ENCODE results near the gene VPS54. TPM values are rescaled to one million over a fixed set of nuclear protein-coding genes. Genes with fewer than 3 reads are reported as not detected.
A peak's percentile ranks its signal among the peaks of the same experiment; 100 is the strongest.

VPS54 gene
- total RNA-seq, 1 donor from 2014 or later = 17.5 TPM

DNA sequence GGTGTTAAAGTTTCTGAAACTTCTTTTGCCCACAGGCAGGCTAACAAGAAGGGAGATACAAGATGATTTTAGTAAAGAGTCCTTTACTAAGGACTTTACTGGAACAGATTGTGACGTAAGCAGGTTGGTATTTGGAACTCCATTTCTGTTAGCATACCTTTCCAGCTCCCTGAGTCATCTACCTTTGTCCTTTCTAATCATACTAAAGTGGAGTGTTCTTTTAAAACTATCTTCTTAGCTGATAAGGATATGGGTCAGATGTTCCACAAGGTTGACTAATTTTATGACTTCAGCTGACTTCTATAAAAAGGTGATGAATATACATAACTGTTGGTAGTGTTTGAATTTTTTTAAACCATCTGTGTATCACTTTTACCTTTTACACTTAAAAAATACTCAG, 156.4 kb downstream of the VPS54 start:
- H3K4me3 ChIP-seq (ENCODE audit: insufficient read depth, low read depth, low read length) = no peak overlapping the region
- no peak for TF ChIP-seq EZH2 (IDR thresholded peaks at IDR 0.05; ENCODE audit: insufficient read depth, low read length)
- TF ChIP-seq, protein P1, sequence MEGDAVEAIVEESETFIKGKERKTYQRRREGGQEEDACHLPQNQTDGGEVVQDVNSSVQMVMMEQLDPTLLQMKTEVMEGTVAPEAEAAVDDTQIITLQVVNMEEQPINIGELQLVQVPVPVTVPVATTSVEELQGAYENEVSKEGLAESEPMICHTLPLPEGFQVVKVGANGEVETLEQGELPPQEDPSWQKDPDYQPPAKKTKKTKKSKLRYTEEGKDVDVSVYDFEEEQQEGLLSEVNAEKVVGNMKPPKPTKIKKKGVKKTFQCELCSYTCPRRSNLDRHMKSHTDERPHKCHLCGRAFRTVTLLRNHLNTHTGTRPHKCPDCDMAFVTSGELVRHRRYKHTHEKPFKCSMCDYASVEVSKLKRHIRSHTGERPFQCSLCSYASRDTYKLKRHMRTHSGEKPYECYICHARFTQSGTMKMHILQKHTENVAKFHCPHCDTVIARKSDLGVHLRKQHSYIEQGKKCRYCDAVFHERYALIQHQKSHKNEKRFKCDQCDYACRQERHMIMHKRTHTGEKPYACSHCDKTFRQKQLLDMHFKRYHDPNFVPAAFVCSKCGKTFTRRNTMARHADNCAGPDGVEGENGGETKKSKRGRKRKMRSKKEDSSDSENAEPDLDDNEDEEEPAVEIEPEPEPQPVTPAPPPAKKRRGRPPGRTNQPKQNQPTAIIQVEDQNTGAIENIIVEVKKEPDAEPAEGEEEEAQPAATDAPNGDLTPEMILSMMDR (IDR thresholded peaks at IDR 0.05; ENCODE audit: insufficient read depth, low read depth, low read length) = no peak
- Mint-ChIP-seq H3K27me3 (ENCODE audit: low read depth, unreplicated experiment) (no peaks in the 10 kb centered on the region), H3K36me3 (ENCODE audit: low read depth, unreplicated experiment) (peaks cover 11% of the 10 kb centered on the region), H3K27ac (ENCODE audit: unreplicated experiment) (no peak overlapping the region), H3K9me3 (ENCODE audit: unreplicated experiment) (no peaks in the 10 kb centered on the region), H3K4me1 (ENCODE audit: low read depth, unreplicated experiment) (peaks cover 23% of the 10 kb centered on the region), H3K4me3 (ENCODE audit: unreplicated experiment) (no peak overlapping the region)
- H2AFZ ChIP-seq (ENCODE audit: low read depth, low read length) = no peak overlapping the region
- peaks cover 16% of the 10 kb centered on the region for H3K79me2 ChIP-seq (ENCODE audit: insufficient read depth, low read length)
- DNase-seq (ENCODE audit: low read depth) (peak; percentile 77), FAIRE-seq (peak; percentile 54)
- H3K9me3 ChIP-seq (ENCODE audit: insufficient read depth, low read depth, low read length) = no peaks in the 10 kb centered on the region
- H3K9ac ChIP-seq (ENCODE audit: low read length) = peak overlapping the region; percentile 2
- H3K27ac ChIP-seq (ENCODE audit: low read depth, low read length) = peak overlapping the region; percentile 34
- peaks cover 5% of the 10 kb centered on the region for H4K20me1 ChIP-seq (ENCODE audit: insufficient read depth, low read length)
- peak overlapping the region; percentile 26 for H3K4me2 ChIP-seq (ENCODE audit: low read length)
- H3K36me3 ChIP-seq (ENCODE audit: insufficient read depth, low read length) = peaks cover 20% of the 10 kb centered on the region
- peaks cover 6% of the 10 kb centered on the region for H3K4me1 ChIP-seq (ENCODE audit: insufficient read depth, low read length)
- H3K27me3 ChIP-seq (ENCODE audit: insufficient read depth, low read length) = no peaks in the 10 kb centered on the region

DNA sequence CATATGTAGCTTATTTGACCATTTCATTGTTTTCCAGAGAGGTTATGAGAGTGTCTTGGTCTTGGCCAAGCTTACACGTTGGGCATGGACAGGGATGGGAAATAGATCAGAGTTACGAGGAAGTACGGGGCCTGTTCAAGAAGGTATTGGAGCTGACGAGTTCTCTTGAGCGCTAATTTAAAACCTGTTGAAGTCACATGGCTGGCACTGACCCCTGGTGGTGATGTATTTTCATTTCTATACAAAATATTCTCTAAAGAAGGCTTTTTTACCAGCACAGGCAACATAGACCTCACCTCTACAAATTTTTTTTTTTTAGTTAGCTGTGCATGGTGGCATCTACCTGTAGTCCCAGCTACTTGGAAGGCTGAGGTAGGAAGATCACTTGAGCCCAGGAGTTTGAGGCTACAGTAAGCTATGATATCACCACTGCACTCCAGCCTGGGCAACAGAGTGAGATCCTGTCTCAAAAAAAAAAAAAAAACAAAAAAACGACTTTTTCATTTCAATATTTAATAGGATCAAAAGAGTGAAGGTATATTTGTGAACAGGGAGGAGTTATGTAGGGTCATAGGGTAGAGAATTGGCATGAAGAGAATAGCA, 157.9 kb downstream of the VPS54 start:
- Histone ChIP-seq H3K27me3 (ENCODE audit: insufficient read depth, low read length) (no peaks in the 10 kb centered on the region), H3K36me3 (ENCODE audit: insufficient read depth, low read length) (peaks cover 24% of the 10 kb centered on the region), H2AFZ (ENCODE audit: low read depth, low read length) (no peak overlapping the region), H3K4me3 (ENCODE audit: insufficient read depth, low read depth, low read length) (no peak overlapping the region), H3K4me1 (ENCODE audit: insufficient read depth, low read length) (peaks cover 6% of the 10 kb centered on the region), H3K9ac (ENCODE audit: low read length) (no peak overlapping the region), H3K79me2 (ENCODE audit: insufficient read depth, low read length) (peaks cover 20% of the 10 kb centered on the region), H4K20me1 (ENCODE audit: insufficient read depth, low read length) (peaks cover 8% of the 10 kb centered on the region), H3K27ac (ENCODE audit: low read depth, low read length) (no peak overlapping the region), H3K4me2 (ENCODE audit: low read length) (no peak overlapping the region), H3K9me3 (ENCODE audit: insufficient read depth, low read depth, low read length) (no peaks in the 10 kb centered on the region)
- DNase-seq (ENCODE audit: low read depth) (no peak), FAIRE-seq (peak; percentile 17)
- H3K4me3 Mint-ChIP-seq (ENCODE audit: unreplicated experiment) = no peak overlapping the region
- H3K36me3 Mint-ChIP-seq (ENCODE audit: low read depth, unreplicated experiment) = peaks cover 21% of the 10 kb centered on the region
- peaks cover 18% of the 10 kb centered on the region for H3K4me1 Mint-ChIP-seq (ENCODE audit: low read depth, unreplicated experiment)
- TF ChIP-seq, protein P1 (IDR thresholded peaks at IDR 0.05; ENCODE audit: insufficient read depth, low read depth, low read length) = peak; percentile 45
- TF ChIP-seq EZH2 (IDR thresholded peaks at IDR 0.05; ENCODE audit: insufficient read depth, low read length) = no peak
- H3K9me3 Mint-ChIP-seq (ENCODE audit: unreplicated experiment) = no peaks in the 10 kb centered on the region
- no peaks in the 10 kb centered on the region for H3K27me3 Mint-ChIP-seq (ENCODE audit: low read depth, unreplicated experiment)
- peak overlapping the region; percentile 70 for H3K27ac Mint-ChIP-seq (ENCODE audit: unreplicated experiment)

DNA sequence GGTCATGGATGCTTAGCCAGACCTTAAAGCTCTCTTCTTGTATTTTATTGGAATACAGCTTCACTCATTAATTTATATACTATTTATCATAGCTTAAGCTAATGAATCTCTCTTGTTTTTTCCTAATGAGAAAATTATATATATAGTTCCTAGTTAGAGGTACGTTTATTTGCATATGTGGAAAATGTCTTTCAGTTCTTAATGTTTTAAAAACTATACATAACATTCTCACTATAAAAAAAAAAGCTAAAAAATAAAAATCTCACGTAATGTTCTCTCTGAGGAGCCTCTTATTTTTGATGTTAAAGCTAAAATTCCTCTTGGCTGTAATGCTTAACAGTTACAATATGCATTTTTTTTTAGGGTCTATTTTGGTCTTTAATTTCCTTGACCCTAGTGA, 160.9 kb downstream of the VPS54 start:
- H3K27ac ChIP-seq (ENCODE audit: low read depth, low read length) = no peak overlapping the region
- no peak for FAIRE-seq
- no peak overlapping the region for H3K9ac ChIP-seq (ENCODE audit: low read length)
- no peak overlapping the region for H3K4me3 ChIP-seq (ENCODE audit: insufficient read depth, low read depth, low read length)
- no peak for DNase-seq (ENCODE audit: low read depth)
- H3K4me2 ChIP-seq (ENCODE audit: low read length) = no peak overlapping the region
- peaks cover 46% of the 10 kb centered on the region for H3K79me2 ChIP-seq (ENCODE audit: insufficient read depth, low read length)
- peaks cover 35% of the 10 kb centered on the region for H4K20me1 ChIP-seq (ENCODE audit: insufficient read depth, low read length)
- TF ChIP-seq EZH2 (IDR thresholded peaks at IDR 0.05; ENCODE audit: insufficient read depth, low read length) = no peak
- TF ChIP-seq, protein P1 (IDR thresholded peaks at IDR 0.05; ENCODE audit: insufficient read depth, low read depth, low read length) = no peak
- Mint-ChIP-seq H3K27me3 (ENCODE audit: low read depth, unreplicated experiment) (no peaks in the 10 kb centered on the region), H3K36me3 (ENCODE audit: low read depth, unreplicated experiment) (peaks cover 21% of the 10 kb centered on the region), H3K9me3 (ENCODE audit: unreplicated experiment) (no peaks in the 10 kb centered on the region), H3K4me1 (ENCODE audit: low read depth, unreplicated experiment) (peaks cover 26% of the 10 kb centered on the region), H3K27ac (ENCODE audit: unreplicated experiment) (no peak overlapping the region), H3K4me3 (ENCODE audit: unreplicated experiment) (no peak overlapping the region)
- H3K36me3 ChIP-seq (ENCODE audit: insufficient read depth, low read length) = peaks cover 14% of the 10 kb centered on the region
- H3K4me1 ChIP-seq (ENCODE audit: insufficient read depth, low read length) = peaks cover 6% of the 10 kb centered on the region
- H3K9me3 ChIP-seq (ENCODE audit: insufficient read depth, low read depth, low read length) = no peaks in the 10 kb centered on the region
- H3K27me3 ChIP-seq (ENCODE audit: insufficient read depth, low read length) = no peaks in the 10 kb centered on the region
- no peak overlapping the region for H2AFZ ChIP-seq (ENCODE audit: low read depth, low read length)

All from astrocyte (in vitro differentiated cells and primary cell).